ENCODE measurements around the gene PTPRG.

PTPRG gene

GRCh38 chr3:62049033-62049432 is 487.7 kb downstream of the PTPRG start:
- no peak for TF ChIP-seq CTCF (IDR thresholded peaks at IDR 0.05; ENCODE audit: low read depth, low read length, missing control alignments)
- H3K4me3 ChIP-seq (replicated peaks; ENCODE audit: low read depth, low read length): no peak overlapping the region
- no peak for DNase-seq (ENCODE audit: extremely low read depth, low read depth)

- peak; percentile 36 for TF ChIP-seq CTCF (IDR thresholded peaks at IDR 0.05; ENCODE audit: low read depth, low read length, missing control alignments)
Measured at GRCh38 chr3:62051506-62051905, 490.1 kb downstream of the PTPRG start.

GRCh38 chr3:62052331-62052730 is 491.0 kb downstream of the PTPRG start:
- no peak overlapping the region for H3K4me3 ChIP-seq (replicated peaks; ENCODE audit: low read depth, low read length)
- DNase-seq (ENCODE audit: extremely low read depth, low read depth): no peak
- no peak for TF ChIP-seq CTCF (IDR thresholded peaks at IDR 0.05; ENCODE audit: low read depth, low read length, missing control alignments)

More at GRCh38 chr3:62051506-62051905, 490.1 kb downstream of the PTPRG start:
- no peak for DNase-seq (ENCODE audit: extremely low read depth, low read depth)
- H3K4me3 ChIP-seq (replicated peaks; ENCODE audit: low read depth, low read length): no peak overlapping the region

- no peak for TF ChIP-seq CTCF (IDR thresholded peaks at IDR 0.05; ENCODE audit: low read depth, low read length, missing control alignments)
- DNase-seq (ENCODE audit: extremely low read depth, low read depth): no peak
Measured at GRCh38 chr3:62056658-62057057, 495.3 kb downstream of the PTPRG start.

GRCh38 chr3:62057339-62058047 is 496.1 kb downstream of the PTPRG start:
- no peak overlapping the region for H3K4me3 ChIP-seq (replicated peaks; ENCODE audit: low read depth, low read length)
- no peak for TF ChIP-seq CTCF (IDR thresholded peaks at IDR 0.05; ENCODE audit: low read depth, low read length, missing control alignments)
- no peak for DNase-seq (ENCODE audit: extremely low read depth, low read depth)

More at GRCh38 chr3:62056658-62057057, 495.3 kb downstream of the PTPRG start:
- H3K4me3 ChIP-seq (replicated peaks; ENCODE audit: low read depth, low read length): no peak overlapping the region

GRCh38 chr3:62065985-62066693 is 504.8 kb downstream of the PTPRG start:
- no peak for TF ChIP-seq CTCF (IDR thresholded peaks at IDR 0.05; ENCODE audit: low read depth, low read length, missing control alignments)

More at GRCh38 chr3:62065985-62066693, 504.8 kb downstream of the PTPRG start:
- peak; percentile 82 for DNase-seq (ENCODE audit: extremely low read depth, low read depth)
- no peak overlapping the region for H3K4me3 ChIP-seq (replicated peaks; ENCODE audit: low read depth, low read length)
